B cell (primary cell): ENCODE data around the gene TBKBP1. TPM values are rescaled to one million over a fixed set of nuclear protein-coding genes. Genes with fewer than 3 reads are reported as not detected.

Experiments used
- ATAC-seq: fragments of 200-7000 bp; cut with Tn5 transposase; one replicate; pipeline ENCODE4 v1.10.0; 2021; ENCODE audit warnings: low read depth, mild to moderate bottlenecking, moderate number of reproducible peaks, moderate library complexity
- CTCF ChIA-PET: fragments of 350-600 bp; sonication (Branson Sonifier 250); formaldehyde crosslinking; loops from one replicate; lab custom pipeline; 2021; ENCODE audit warnings: antibody characterized with exemption, inconsistent platforms; lab: Charles Lee
- POLR2A ChIA-PET: fragments of 350-600 bp; sonication (Branson Sonifier 250); formaldehyde crosslinking; loops from one replicate; lab custom pipeline; 2021; ENCODE audit warnings: antibody characterized with exemption; lab: Charles Lee
- DNase-seq: peaks from one replicate; pipeline ENCODE4 v3.0.0; 2013
- H2AFZ ChIP-seq: 2 replicates; pipeline ENCODE4 v1.6.1; 2012; ENCODE audit warnings: mild to moderate bottlenecking, low read depth, low read length; ENCODE audit not compliant: insufficient read depth, poor library complexity, severe bottlenecking
- H3K27ac ChIP-seq, 2 donors: 1 replicate in 1 of 2; 2 replicates in 1 of 2; pipeline ENCODE4 v1.5.1; 2012 to 2013; ENCODE audit warnings: low read length in 2 of 2, mild to moderate bottlenecking in 2 of 2, moderate library complexity in 1 of 2
- H3K27me3 ChIP-seq, 4 experiments: fragments of 200-600 bp in 1 of 4; sonication (generic) in 1 of 4; replicated peaks in 1 of 4; 1 replicate in 2 of 4; 2 replicates in 2 of 4; pipeline versions ENCODE4 v1.6.1 to v1.7.0; 2013 to 2016; ENCODE audit warnings: low read length in 3 of 4, mild to moderate bottlenecking in 2 of 4, mixed read lengths in 1 of 4, moderate library complexity in 1 of 4; ENCODE audit not compliant: insufficient read depth in 4 of 4, control insufficient read depth in 3 of 4; ENCODE audit errors: control extremely low read depth in 1 of 4
- H3K36me3 ChIP-seq, 2 experiments: replicated peaks in 1 of 2; 1 replicate in 1 of 2; 2 replicates in 1 of 2; pipeline versions ENCODE4 v1.6.1 to v1.7.1; 2013; ENCODE audit warnings: low read length in 1 of 2; ENCODE audit not compliant: insufficient read depth in 2 of 2, control insufficient read depth in 1 of 2; ENCODE audit errors: control extremely low read depth in 1 of 2, extremely low read depth in 1 of 2
- H3K4me1 ChIP-seq, 2 donors: fragments of 200-600 bp in 1 of 2; sonication (generic) in 1 of 2; 1 replicate in 1 of 2; 2 replicates in 1 of 2; pipeline versions ENCODE4 v1.5.1 to v1.6.1; 2013 to 2017; ENCODE audit warnings: low read length in 2 of 2; ENCODE audit not compliant: control insufficient read depth in 2 of 2, insufficient read depth in 2 of 2
- H3K4me2 ChIP-seq: replicated peaks from 2 replicates; pipeline ENCODE3; 2012; ENCODE audit warnings: mild to moderate bottlenecking, low read depth, low read length; ENCODE audit not compliant: poor library complexity, severe bottlenecking
- H3K4me3 ChIP-seq, 5 experiments: fragments of 200-600 bp in 1 of 5; sonication (generic) in 1 of 5; 1 replicate in 3 of 5; 2 replicates in 2 of 5; pipeline versions ENCODE4 v1.5.1 to v1.7.0; 2011 to 2016; ENCODE audit warnings: low read length in 4 of 5, mild to moderate bottlenecking in 4 of 5, low read depth in 2 of 5, control low read depth in 1 of 5, moderate library complexity in 1 of 5; ENCODE audit not compliant: insufficient read depth in 1 of 5; ENCODE audit errors: control extremely low read depth in 1 of 5, extremely low read depth in 1 of 5
- H3K79me2 ChIP-seq: fragments of 200-600 bp; sonication (generic); one replicate; pipeline ENCODE4 v1.6.0; 2016; ENCODE audit warnings: low read length; ENCODE audit not compliant: control insufficient read depth, insufficient read depth
- H3K9ac ChIP-seq: fragments of 200-600 bp; sonication (generic); 2 replicates; pipeline ENCODE4 v1.6.1; 2017; ENCODE audit warnings: mild to moderate bottlenecking, low read length, moderate library complexity
- H3K9me3 ChIP-seq, 3 donors: one replicate each; pipeline versions ENCODE4 v1.6.1 to v1.7.1; 2013; ENCODE audit warnings: low read length in 2 of 3; ENCODE audit not compliant: control insufficient read depth in 2 of 3, insufficient read depth in 1 of 3; ENCODE audit errors: control extremely low read depth in 1 of 3
- H4K20me1 ChIP-seq: 2 replicates; pipeline ENCODE4 v1.6.0; 2012; ENCODE audit warnings: mild to moderate bottlenecking, low read length; ENCODE audit not compliant: insufficient read depth, control insufficient read depth, poor library complexity, severe bottlenecking
- H3K27ac Mint-ChIP-seq: one replicate; pipeline ENCODE4 v1.8.0; 2021; ENCODE audit warnings: mixed read lengths
- H3K27me3 Mint-ChIP-seq: one replicate; pipeline ENCODE4 v1.8.0; 2021; ENCODE audit warnings: mixed read lengths
- H3K4me1 Mint-ChIP-seq: one replicate; pipeline ENCODE4 v1.8.0; 2021; ENCODE audit warnings: mixed read lengths
- H3K4me3 Mint-ChIP-seq: one replicate; pipeline ENCODE4 v1.8.0; 2021; ENCODE audit warnings: mixed read lengths
- H3K9me3 Mint-ChIP-seq: one replicate; pipeline ENCODE4 v1.8.0; 2022; ENCODE audit warnings: mixed read lengths; ENCODE audit not compliant: insufficient read depth
- EZH2 ChIP-seq: IDR thresholded peaks from 2 replicates; pipeline ENCODE4 v1.6.1; 2012; ENCODE audit warnings: borderline replicate concordance, low read depth, mild to moderate bottlenecking, moderate library complexity, low read length; ENCODE audit not compliant: insufficient read depth, poor library complexity, severe bottlenecking
- WGBS: methylation state at CpG from one replicate; pipeline ENCODE4 v1.1.5; 2013; ENCODE audit warnings: missing lambda C conversion rate; ENCODE audit not compliant: insufficient coverage; 5-methylcytosine and 5-hydroxymethylcytosine counted together
- intact Hi-C: fragments of 100-400 bp; cut with micrococcal nuclease; formaldehyde crosslinking; loops from one replicate; pipeline ENCODE4 v1.10.0; 2022
- polyA plus RNA-seq: library from polyadenylated mRNA; depleted of rRNA; stranded (reverse); fragments of >200 nt; gene quantifications from 2 replicates; pipeline ENCODE4 v1.2.3, GENCODE V29; 2012
- total RNA-seq, 2 donors: library from RNA; stranded (reverse); fragments of 120-200 nt in 1 of 2; gene quantifications; 1 replicate in 1 of 2; 2 replicates in 1 of 2; pipeline versions ENCODE4 v1.2.3 to v1.2.4, GENCODE V29; 2013 to 2022
- TF ChIP-seq, protein P1 (sequence below): fragments of 200-600 bp; IDR thresholded peaks from one replicate; pipeline ENCODE4 v1.8.0; 2022; ENCODE audit warnings: antibody characterized with exemption, mild to moderate bottlenecking

Gene TBKBP1
- total and polyA plus RNA-seq, 2 donors (not counting 1 experiment from before 2014, with no cell fraction given): 6.6 to 8.4 TPM

DNA sequence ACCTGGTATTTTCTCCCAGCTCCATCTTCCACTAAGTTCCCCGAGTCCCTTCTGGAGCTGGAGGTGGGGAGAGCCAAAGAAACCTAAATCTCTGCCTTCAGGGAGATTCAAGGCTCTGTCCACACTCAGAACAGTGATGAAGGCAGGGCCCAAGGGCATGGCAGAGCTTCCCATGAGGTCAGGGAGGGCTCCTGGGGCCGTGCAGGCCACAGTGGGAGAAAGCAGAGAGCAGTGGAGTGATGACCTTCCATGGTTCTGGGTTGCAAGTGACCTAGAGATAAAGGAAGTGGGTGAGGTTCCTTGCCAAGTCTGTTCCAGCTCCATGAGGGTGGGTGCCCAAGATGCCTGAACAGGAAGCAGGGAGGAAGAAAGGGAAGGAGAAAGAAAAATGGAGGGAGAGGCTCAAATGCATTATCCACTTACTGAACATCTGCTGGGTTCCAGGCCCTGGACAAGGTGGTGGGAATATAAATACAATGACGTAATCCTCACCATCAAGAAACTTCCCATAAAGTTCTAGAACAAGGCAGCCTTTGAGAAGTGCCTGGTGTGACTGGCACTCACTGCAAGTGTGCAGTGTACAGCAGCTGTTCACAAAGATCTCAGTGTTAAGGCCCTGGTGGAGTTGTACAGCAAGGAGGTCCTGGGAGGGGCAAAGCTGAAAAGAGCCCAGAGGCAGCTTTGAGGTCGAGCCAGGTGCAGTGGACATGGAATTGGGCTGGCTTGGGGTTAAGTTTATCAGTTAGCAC lies 13.3 kb downstream of the TBKBP1 start:
- Histone ChIP-seq H3K9ac (no peak overlapping the region), H3K79me2 (no peaks in the 10 kb centered on the region), H3K36me3 (no peaks in the 10 kb centered on the region), H3K9me3 (no peaks in the 10 kb centered on the region), H2AFZ (peak overlapping the region; percentile 12), H3K4me1 (peaks cover 58 to 66% of the 10 kb centered on the region in 2 donors), H3K4me3 (no peak overlapping the region), H3K27ac (peak overlapping the region in 1 of 2 donors; percentile 4), H3K4me2 (peak overlapping the region; percentile 39), H3K27me3 (no peaks in the 10 kb centered on the region), H4K20me1 (no peaks in the 10 kb centered on the region)
- Mint-ChIP-seq H3K4me1 (peaks cover 61% of the 10 kb centered on the region), H3K4me3 (no peak overlapping the region), H3K27me3 (no peaks in the 10 kb centered on the region), H3K9me3 (no peaks in the 10 kb centered on the region), H3K27ac (peak overlapping the region; percentile 8)
- TF ChIP-seq, protein P1, sequence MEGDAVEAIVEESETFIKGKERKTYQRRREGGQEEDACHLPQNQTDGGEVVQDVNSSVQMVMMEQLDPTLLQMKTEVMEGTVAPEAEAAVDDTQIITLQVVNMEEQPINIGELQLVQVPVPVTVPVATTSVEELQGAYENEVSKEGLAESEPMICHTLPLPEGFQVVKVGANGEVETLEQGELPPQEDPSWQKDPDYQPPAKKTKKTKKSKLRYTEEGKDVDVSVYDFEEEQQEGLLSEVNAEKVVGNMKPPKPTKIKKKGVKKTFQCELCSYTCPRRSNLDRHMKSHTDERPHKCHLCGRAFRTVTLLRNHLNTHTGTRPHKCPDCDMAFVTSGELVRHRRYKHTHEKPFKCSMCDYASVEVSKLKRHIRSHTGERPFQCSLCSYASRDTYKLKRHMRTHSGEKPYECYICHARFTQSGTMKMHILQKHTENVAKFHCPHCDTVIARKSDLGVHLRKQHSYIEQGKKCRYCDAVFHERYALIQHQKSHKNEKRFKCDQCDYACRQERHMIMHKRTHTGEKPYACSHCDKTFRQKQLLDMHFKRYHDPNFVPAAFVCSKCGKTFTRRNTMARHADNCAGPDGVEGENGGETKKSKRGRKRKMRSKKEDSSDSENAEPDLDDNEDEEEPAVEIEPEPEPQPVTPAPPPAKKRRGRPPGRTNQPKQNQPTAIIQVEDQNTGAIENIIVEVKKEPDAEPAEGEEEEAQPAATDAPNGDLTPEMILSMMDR: no peak
- no peak for TF ChIP-seq EZH2
- CTCF ChIA-PET: interaction anchor here (0.9 to 2.6 kb wide), 6 partner anchors 9 to 44 kb away, joined by 3 to 13 read pairs (median 4); partner anchors contain the start of gene TBX21
- POLR2A ChIA-PET: interaction anchor here (0.6 kb wide), 1 partner anchor 8 kb away, joined by 5 read pairs; no protein-coding TSS in a partner anchor
- no peak for ATAC-seq
- WGBS: 70% methylated on average over 1 of the region's 4 CpGs
- intact Hi-C loops: no loop called here
- no peak for DNase-seq

DNA sequence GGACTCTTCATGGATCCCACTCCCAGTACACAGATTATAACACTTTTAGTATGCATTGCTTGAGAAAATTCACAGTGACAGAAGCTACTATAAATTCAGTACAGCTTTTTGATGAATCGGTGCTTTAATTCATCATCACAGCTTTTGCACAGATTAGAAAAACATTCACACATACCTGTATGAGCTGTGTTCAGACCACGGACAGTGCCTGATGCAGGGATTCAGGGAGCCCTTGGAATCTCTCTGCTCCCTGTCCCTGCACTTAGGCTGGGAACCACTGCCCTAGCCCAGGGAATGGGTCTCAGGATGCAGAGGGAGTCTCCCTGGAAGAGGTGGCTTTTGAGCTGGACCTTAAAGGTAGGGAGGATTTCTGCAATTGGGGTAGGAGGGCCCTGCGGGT lies 13.9 kb downstream of the TBKBP1 start:
- no peak overlapping the region for H3K4me3 Mint-ChIP-seq
- DNase-seq (no peak), ATAC-seq (no peak)
- Histone ChIP-seq H3K4me1 (peaks cover 58 to 66% of the 10 kb centered on the region in 2 donors), H3K9ac (no peak overlapping the region), H3K27ac (no peak overlapping the region), H3K79me2 (no peaks in the 10 kb centered on the region), H3K4me2 (no peak overlapping the region), H3K4me3 (no peak overlapping the region), H3K27me3 (no peaks in the 10 kb centered on the region), H2AFZ (no peak overlapping the region), H3K36me3 (no peaks in the 10 kb centered on the region), H4K20me1 (no peaks in the 10 kb centered on the region), H3K9me3 (no peaks in the 10 kb centered on the region)
- WGBS: 100% methylated on average over 3 of the region's 3 CpGs
- ChIA-PET CTCF (interaction anchor here (0.9 to 2.6 kb wide), 6 partner anchors 8 to 44 kb away, joined by 3 to 13 read pairs (median 4); partner anchors contain the start of gene TBX21), POLR2A (interaction anchor here (0.6 kb wide), 1 partner anchor 9 kb away, joined by 5 read pairs; no protein-coding TSS in a partner anchor)
- intact Hi-C loops: no loop called here
- H3K4me1 Mint-ChIP-seq: peaks cover 62% of the 10 kb centered on the region
- TF ChIP-seq, protein P1: no peak
- TF ChIP-seq EZH2: no peak
- no peaks in the 10 kb centered on the region for H3K9me3 Mint-ChIP-seq
- H3K27ac Mint-ChIP-seq: no peak overlapping the region
- H3K27me3 Mint-ChIP-seq: no peaks in the 10 kb centered on the region
